Measurements from ENCODE around the gene MKNK1.
"Not testable (repeated sequence)": the region's sequence is repeated elsewhere in the genome, so short reads cannot be mapped to it uniquely, and the experiment has no call there.

The MKNK1 gene

DNA sequence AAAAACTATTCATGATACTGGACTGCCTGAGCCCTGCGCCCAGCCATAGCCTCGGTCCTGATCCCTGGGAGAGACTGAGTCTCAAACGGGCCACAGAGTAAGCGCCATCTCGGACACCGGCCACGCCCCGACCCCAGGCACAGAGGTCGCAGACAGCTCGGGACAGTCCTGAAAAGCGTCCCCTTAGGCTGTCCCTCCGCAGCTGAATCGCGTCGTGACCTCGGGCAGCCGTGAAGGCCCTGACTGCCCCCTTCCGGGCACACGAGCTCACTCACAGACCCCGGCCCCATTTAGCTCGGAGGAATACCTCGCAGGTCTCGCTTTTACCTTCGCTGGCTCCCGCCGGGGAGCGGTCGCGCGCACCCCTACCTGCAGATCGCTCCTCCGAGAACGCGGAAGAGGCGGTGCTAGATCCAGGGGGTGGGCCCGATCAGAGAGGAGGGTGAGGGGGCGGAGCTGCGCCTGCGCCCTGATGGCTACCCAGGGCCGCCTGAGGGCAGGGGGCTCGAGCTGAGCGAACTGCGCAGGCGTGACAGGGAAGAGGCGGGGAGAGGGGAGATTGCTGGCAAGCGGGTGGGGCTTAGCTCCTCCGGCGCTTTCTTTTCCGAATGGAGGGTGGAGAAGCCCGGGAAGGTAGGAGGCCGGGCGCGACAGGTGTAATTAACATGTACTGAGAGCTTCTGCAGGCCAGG lies at the start of gene MKNK1:
TSS of gene MKNK1 (minus strand) at position 411 of the 692 bp plus-strand sequence. CDS start 20,941 bp downstream, outside the sequence.
- peak; percentile 98 for DNase-seq (ENCODE audit: low read depth)

DNA sequence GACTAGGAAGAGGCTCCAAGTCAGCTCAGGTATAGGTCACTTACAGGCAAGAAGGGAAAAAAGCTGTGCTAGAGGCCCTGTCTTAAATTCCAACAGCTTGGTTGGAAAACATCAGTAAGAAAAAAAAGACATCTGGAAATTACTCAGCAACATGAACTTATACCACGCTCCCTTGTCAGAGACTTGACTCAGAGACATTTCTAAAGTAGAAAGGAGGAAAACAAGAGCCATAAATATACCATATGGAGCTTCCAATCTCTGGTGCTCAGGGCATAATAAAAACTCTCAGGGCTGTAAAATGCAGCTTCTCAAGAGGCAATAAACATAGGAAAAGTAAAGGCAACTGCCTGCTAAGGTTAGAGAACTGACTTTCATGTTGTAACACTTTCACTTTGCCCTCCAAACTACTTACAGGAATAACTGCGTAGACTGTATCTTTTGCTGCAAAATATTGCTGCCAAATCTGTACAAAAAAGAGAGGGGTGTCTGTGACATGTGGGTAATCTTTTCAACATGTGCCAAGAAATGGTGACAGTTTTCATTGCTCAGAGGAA lies 49.4 kb upstream of the MKNK1 start:
- DNase-seq (ENCODE audit: low read depth) = no peak

DNA sequence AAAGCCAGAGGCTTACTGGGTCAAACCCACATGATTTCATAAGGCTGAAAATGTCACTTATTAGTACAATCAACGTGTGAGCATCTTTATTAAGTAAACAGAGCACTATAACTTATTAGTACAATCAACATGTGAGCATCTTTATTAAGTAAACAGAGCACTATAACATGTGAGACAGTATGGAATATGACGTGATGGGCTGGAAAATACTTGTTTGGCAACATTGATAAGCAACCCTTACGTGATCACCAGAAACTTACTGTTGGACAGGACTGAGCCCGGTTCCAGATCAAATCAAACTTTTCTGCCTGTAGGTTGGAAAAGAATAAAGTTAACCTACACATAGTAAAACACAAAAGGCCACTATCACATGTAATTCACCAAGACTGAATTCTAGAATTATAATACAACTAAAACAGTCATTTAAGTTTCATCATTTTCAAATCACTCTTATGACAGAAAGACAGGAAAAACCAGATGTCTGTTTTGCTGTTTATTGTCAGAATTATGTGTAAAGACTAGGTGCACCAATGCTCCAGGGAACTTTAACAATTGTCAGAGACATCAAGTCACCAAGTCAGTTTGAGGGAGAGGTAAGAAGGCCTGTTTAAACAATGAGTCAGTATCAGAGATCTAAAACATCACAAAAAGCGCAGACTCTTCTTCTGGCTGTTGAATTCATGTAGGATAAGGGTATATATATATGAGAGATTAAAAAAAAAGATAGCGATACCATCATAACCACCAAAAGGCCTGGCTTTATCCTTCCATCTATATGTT lies 48.4 kb upstream of the MKNK1 start:
- DNase-seq (ENCODE audit: low read depth) = no peak

DNA sequence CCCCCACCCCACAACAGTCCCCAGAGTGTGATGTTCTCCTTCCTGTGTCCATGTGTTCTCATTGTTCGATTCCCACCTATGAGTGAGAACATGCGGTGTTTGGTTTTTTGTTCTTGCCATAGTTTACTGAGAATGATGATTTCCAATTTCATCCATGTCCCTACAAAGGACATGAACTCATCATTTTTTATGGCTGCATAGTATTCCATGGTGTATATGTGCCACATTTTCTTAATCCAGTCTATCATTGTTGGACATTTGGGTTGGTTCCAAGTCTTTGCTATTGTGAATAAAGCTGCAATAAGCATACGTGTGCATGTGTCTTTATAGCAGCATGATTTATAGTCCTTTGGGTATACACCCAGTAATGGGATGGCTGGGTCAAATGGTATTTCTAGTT lies 47.1 kb upstream of the MKNK1 start:
- not testable (repeated sequence) for DNase-seq (ENCODE audit: low read depth)

DNA sequence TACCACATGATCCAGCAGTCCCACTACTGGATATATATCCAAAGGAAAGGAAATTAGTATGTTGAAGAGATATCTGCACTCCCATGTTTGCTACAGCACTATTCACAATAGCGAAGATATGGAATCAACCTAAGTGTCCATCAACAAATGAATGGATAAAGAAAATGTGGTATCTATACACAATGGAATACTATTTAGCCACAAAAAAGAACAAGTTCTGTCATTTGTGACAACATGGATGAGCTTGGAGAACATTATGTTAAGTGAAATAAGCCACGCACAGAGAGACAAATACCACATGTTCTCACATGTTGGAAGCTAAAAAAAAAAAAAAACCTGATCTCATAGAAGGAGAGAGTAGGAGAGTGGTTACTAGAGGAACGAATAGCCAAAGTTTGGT lies 46.4 kb upstream of the MKNK1 start:
- DNase-seq (ENCODE audit: low read depth) = no peak

DNA sequence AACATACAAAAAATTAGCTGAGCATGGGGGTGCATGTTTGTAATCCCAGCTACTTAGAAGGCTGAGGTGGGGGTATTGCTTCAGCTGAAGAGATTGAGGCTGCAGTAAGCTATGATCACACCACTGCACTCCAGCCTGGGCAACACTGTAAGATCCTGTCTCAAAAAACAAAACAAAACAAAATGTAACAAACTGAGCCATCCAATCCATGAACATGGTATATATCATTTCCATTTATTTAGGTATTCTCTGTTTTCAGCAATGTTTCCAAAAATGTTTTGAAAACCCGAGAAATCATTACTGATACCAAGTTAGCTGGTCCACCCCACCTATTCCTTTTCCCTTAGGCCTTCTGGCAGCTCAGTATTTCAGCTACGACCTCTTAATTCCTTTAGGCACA lies 45.7 kb upstream of the MKNK1 start:
- no peak for DNase-seq (ENCODE audit: low read depth)

DNA sequence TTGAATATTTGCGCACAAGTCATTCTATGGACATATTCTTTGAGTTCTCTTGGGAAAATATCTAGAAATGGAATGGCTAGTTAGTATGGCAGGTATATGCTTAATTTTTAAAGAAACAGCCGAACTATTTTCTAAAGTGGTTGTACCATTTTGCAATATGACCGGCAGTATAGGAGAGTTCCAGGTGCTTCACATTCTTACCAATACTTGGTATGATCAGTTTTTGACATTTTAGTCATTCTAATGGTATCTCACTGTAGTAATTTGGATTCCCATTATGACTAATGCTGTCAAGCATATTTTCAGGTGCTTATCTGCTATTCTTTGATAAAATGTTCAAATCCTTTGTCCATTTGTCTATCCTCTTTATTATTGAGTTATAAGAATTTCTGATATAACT lies 43.5 kb upstream of the MKNK1 start:
- DNase-seq (ENCODE audit: low read depth) = no peak

DNA sequence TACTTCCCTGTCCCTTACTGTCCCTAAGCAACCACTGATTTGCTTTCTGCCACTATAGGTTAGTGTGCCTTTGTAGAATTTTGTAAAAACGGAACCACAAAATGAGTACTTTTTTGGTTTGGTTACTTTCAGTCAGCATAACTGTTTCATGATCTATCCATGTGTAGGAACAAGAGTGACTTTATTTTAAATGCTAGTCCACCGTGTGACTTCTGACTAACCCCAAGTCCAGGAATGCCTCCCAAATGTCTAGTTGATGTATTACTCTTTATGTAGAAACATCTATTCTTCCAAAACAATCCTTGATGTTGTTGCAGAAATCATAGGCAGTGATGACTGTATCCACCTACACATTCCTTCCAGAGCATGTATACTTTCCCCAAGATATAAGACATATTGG lies 42.8 kb upstream of the MKNK1 start:
- no peak for DNase-seq (ENCODE audit: low read depth)

DNA sequence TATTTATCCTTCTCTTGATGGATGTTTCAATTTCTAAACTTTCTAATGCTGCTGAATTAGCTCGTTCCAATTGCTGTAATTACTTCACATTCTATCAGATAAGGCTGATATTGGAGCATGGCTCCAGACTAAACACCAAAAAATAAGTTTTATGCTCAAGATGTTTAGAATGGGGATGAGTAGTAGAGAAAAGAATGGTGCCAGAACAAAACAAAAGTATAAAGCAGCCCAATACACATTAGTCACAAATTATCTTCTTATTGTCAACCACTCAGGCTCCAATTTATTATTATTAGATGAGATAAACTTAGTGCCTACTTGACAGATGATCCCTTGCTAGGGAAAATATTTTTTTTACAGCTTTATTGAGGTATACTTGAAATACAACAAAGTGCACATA lies 42.3 kb upstream of the MKNK1 start:
- no peak for DNase-seq (ENCODE audit: low read depth)

DNA sequence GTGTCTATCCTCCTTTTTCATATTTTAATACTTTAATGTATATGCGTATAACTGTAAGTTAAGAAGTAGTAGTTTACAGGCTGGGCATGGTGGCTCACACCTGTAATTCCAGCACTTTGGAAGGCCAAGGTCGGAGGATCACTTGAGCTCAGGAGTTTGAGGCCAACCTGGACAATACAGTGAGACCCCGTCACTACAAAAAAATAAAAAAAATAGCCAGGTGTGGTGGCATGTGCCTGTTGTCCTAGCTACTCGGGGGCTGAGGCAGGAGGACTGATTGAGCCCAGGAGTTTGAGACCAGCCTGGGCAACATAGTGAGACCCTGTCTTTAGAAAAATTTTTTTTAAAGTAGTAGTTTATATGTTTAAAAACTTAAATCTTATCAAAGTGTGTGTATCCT lies 41.7 kb upstream of the MKNK1 start:
- DNase-seq (ENCODE audit: low read depth) = no peak

DNA sequence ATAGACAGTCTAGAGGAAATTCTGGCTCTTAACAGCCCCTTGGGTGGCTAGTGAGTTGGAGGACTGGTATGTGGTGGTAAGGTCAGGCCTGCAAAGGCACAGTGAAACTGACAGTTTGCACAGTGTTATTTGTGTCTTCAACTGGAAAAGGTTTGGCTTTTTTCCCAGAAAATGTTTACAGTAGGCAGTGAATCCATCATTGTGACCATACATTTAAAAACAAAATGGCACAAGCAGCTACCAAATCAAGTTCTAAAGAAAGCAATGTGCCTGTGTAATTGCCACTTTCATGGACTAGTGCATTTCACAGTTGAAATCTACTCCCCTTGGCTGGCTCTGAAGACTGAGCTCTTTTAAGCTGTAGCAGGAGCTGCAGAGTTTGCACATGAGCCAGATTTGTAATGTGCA lies 39.3 kb upstream of the MKNK1 start:
- DNase-seq (ENCODE audit: low read depth) = no peak

DNA sequence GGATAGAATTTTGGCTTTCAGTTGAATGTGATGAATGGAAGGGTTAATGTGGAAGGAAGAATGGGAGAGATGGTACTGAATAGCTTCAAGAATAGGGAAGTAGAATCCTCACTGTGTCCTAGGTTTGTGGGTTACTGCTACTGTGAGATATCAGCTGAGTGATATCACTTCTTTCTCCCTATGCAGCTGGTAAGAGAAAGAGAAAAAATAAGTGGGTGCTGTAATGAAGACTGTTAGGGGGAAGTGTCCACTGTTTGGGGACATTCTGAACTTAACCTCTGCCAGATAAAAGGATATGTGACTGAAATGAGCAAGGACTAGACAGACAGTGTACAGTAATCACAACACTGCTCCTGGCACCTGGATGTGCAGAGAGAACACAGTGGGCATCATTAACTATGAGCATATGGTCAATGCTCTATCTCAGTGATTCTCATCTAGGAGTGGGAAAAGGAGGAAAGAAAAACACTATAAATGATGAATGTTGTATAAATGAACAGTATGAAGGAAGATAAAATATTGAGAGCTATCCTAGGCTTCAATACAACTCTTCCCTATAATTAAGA lies 38.1 kb upstream of the MKNK1 start:
- DNase-seq (ENCODE audit: low read depth) = no peak

DNA sequence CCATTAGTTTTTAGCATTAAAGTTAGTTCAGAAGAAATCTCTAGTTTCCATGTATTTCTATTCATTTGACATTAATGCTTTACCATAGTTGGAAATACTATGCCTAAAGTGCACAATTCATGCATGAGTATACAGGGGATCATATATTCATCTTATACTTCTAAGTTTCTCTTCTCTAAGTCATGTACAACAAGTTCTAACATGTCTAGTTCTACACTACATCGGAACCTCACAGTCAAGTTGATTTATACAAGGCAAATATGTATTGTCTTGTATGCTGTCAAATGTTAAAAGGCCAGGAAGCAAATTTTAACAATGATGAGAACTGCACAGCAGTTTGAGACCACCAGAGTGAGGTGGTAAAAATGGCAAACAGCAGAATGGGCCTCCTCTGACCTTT lies 35.5 kb upstream of the MKNK1 start:
- no peak for DNase-seq (ENCODE audit: low read depth)

DNA sequence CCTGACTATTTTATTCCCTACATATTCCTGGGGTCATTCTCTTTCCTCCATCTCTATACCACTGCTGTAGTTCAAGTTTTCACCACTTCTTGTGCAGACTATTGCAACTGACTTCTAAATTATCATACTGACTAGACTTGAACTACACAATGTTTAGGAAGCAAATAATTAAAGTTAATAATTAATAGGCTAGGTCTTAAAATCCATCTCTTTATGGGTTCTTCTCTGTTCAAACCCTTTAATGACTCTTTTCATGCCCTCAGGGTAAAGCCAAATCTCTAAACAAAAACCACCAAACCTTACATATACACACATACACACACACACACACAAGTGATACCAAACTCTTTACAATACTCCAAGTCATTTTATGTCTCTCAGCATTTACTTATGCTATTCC lies 34.9 kb upstream of the MKNK1 start:
- DNase-seq (ENCODE audit: low read depth) = no peak

DNA sequence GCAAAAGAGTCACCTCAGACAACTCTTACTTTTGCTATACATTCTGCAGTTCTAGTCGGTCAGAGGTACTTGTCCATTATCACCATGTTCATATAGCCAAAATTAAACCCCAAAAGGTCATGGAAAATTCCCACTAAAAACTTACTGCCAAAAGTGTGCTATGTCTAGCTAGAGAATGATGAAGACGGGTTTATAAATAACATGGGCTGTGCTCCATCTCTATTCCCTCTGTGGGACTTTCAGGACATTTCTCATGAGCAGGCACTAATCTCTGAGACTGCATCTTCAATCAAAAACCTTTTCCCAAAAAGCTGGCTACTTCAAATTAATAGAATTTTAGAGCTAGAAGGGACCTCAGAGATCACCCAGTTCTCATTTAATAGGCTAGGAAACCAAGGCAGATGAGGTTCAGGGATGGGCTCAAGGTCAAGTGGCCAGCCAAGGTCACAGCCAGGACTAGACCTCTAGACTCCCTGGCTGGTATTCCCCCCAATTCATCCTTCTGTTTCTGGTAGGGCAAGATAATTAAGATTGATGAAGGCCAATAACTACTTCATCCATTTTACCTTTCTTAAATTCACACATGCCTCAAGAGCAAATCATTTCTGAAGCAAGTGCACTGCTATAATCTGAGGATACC lies 33.5 kb upstream of the MKNK1 start:
- DNase-seq (ENCODE audit: low read depth) = no peak

DNA sequence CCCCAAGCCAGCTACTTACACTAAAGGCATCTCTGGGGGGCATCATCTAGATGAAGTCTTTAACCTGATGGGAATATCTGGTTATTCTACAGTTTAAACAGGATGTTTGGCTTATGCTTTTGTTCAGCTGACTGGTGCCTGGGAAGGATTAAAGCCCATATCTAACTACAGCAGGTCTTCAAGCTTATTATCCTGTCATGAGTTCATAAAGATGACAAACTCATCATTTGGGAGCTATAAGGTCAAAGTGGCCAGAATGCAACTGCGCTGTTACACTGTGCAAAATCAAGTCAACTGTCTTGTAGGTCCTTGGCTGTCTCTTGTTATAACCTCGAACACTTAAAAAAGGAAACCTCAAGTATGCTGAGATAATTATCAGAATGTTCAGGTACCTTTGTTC lies 31.1 kb upstream of the MKNK1 start:
- no peak for DNase-seq (ENCODE audit: low read depth)

DNA sequence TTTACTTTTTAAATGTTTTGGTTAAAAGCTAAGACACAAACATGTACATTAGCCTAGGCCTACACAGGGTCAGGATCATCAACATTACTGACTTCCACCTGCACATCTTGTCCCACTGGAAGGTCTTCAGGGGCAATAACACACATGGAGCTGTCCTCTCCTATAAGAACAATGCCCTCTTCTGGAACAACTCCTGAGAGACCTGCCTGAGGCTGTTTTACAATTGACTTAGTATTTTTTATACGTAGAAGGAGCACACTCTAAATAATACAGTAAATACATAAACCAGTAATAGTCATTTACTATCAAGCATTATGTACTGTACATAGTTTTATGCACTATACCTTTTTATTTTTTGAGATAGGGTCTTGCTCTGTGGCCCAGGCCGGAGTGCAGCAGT lies 26.7 kb upstream of the MKNK1 start:
- no peak for DNase-seq (ENCODE audit: low read depth)

DNA sequence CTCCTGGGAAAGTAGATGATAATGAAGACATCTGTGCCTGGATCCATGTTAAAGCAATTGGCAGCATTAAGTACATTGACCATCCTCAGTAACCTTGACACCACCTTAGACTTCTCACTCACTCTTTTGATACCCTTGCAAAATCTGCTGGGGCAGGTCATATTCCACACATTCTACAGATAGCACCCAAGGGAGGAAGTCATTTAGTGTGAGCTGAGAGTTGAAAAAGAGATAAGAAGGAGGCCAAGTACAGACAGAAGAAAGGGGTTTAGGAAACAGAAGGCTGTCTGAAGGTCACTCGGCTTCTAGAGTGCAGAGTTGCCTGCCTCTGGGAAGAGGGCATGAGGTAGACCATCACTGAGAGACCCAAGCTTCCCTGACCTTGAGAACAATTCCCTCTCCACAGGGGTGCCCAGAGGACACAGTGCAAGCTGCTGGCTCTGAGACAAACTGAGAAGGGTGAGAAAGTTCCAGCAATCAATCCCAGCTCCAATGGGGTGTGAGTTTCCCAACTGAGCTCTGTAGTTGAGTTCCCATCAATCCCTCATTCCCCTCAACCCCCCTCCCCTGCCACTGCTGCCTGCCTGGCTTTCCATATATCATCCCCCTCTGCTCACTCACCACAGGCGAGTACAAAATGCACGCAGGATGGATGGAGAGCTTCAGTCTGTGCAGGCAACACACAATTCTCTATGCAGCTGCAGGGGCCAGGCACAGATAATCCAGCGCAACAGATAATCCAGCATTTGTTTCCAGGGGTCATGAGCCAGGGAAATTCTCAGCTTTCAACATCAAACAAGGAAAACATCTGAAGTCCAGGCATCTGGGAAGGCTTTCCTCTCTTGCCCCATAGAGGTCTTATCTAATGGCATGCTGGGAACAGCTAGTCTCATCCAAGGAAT lies 19.9 kb upstream of the MKNK1 start:
- DNase-seq (ENCODE audit: low read depth) = no peak

DNA sequence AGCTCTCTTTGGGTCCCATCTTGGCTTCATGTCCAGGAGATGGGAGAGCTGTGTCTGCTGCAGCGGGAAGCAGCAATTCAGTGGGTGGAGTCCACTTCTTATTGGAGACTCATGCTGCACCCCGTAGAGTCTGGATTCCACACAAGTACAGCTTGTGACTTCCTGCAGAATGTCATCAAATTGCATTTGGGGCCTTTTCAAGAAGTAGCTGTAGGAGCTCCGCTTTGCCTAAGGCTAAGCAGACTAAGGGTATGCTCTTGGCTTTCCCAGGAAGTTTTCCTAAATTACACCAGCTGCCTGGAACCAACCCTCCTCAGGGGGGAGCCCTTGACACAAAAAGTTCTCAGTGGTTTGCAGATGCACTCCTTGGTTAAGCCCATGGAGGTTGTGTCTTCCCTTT lies 18.3 kb upstream of the MKNK1 start:
- no peak for DNase-seq (ENCODE audit: low read depth)

DNA sequence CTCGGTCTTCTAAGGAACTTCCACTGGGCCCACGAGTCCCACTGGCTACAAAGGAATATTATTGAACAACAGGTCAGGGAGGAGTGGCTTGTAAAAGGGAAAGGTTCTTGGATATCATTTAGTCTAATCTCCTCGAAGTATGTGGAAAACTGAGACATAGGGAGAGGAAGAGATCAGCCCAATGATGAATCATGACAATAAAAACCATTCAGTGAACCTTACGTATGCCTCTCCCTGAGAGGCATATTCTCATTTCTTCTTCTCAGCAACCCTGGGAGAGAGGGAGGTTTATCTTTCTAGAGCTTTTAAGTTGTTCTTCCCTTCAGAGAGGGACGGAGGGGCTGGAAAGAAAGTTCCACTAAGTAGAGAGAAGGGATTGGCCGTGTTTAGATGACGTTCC lies 17.9 kb upstream of the MKNK1 start:
- no peak for DNase-seq (ENCODE audit: low read depth)

DNA sequence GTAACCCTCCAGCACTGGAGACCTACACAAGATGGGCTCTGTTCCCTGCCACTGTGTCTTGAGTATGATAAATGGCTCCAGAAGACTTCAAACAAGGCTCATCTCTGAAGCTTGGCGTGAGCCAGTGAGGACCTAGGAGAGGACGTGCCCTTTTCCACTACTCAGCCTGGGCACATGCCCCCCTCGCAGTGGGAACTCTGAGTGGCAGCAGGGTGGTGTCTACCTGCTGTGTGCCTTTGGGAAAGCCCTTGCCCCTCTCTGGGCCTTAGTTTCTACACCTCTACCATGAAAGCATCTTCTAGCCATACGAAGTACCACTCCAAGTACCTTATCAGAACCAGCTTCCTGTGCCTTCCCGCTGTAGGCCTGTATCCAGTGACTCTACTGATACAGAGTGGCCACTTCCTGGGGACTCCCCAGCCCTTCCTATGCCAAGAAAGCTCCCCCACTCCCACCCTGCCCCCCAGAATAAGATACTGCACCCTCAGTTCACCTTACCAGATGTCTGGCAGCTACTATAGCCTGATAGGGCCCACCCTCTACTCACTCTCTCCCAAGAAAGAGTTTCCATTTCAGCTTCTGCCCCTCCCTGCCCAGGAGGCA lies 15.7 kb upstream of the MKNK1 start:
- DNase-seq (ENCODE audit: low read depth) = no peak
